H1 (cell line): Measurements from ENCODE around the gene SLC6A2. TPM values are rescaled to one million over a fixed set of nuclear protein-coding genes. Genes with fewer than 3 reads are reported as not detected.

ENCODE experiments used
- CTCF ChIA-PET: fragments of 300-600 bp; sonication (Branson Sonifier 250); formaldehyde crosslinking; loops from one replicate; lab custom pipeline; 2021; ENCODE audit not compliant: partially characterized antibody; lab: Charles Lee
- POLR2A ChIA-PET: fragments of 300-600 bp; sonication (Branson Sonifier 250); formaldehyde crosslinking; loops from one replicate; lab custom pipeline; 2021; ENCODE audit warnings: inconsistent platforms; ENCODE audit not compliant: partially characterized antibody; lab: Charles Lee
- DNase-seq, 2 experiments: peaks; one replicate each; pipeline versions ENCODE4 v3.0.0 to v3.0.0-alpha.2; 2010 to 2022; ENCODE audit warnings: low spot score in 2 of 2, low read depth in 1 of 2, mixed read lengths in 1 of 2
- FAIRE-seq: peaks from 2 replicates; lab custom pipeline; 2011; peaks lifted over from hg19 to GRCh38; lab: Jason Lieb, UNC
- H2AFZ ChIP-seq: 2 replicates; pipeline ENCODE4 v1.8.1; 2012; ENCODE audit warnings: low read length, inconsistent platforms
- H2AK5ac ChIP-seq: 2 replicates; pipeline ENCODE4 v1.6.1; 2013; ENCODE audit warnings: low read depth, low read length
- H2BK120ac ChIP-seq: replicated peaks from 2 replicates; pipeline ENCODE3; 2013; ENCODE audit warnings: low read depth, low read length, inconsistent platforms
- H2BK12ac ChIP-seq: 2 replicates; pipeline ENCODE4 v1.6.1; 2013; ENCODE audit warnings: low read depth, low read length
- H2BK15ac ChIP-seq: 2 replicates; pipeline ENCODE4 v1.6.1; 2013; ENCODE audit warnings: low read length
- H2BK20ac ChIP-seq: 2 replicates; pipeline ENCODE4 v1.6.1; 2013; ENCODE audit warnings: low read length
- H2BK5ac ChIP-seq: 2 replicates; pipeline ENCODE4 v1.6.1; 2013; ENCODE audit warnings: low read depth, low read length
- H3K14ac ChIP-seq: 2 replicates; pipeline ENCODE4 v1.6.1; 2013; ENCODE audit warnings: inconsistent platforms; ENCODE audit not compliant: insufficient read length
- H3K18ac ChIP-seq: 2 replicates; pipeline ENCODE4 v1.6.1; 2013; ENCODE audit warnings: low read length; ENCODE audit errors: extremely low read depth
- H3K23ac ChIP-seq: 2 replicates; pipeline ENCODE4 v1.6.1; 2013; ENCODE audit warnings: inconsistent platforms; ENCODE audit not compliant: insufficient read length
- H3K23me2 ChIP-seq: 2 replicates; pipeline ENCODE4 v1.6.1; 2013; ENCODE audit warnings: low read depth, low read length
- H3K27ac ChIP-seq: 2 replicates; pipeline ENCODE4 v1.6.1; 2011; ENCODE audit warnings: low read depth, low read length, inconsistent platforms
- H3K27me3 ChIP-seq, 4 experiments: replicated peaks in 1 of 4; 1 replicate in 1 of 4; 2 replicates in 3 of 4; pipeline versions ENCODE4 v1.6.1 to v1.8.1; 2011 to 2013; ENCODE audit warnings: low read length in 3 of 4, mild to moderate bottlenecking in 3 of 4, inconsistent platforms in 2 of 4, mixed read lengths in 2 of 4, moderate library complexity in 1 of 4; ENCODE audit not compliant: control insufficient read depth in 3 of 4, insufficient read depth in 3 of 4; ENCODE audit errors: extremely low read depth in 1 of 4
- H3K36me3 ChIP-seq, 4 experiments: 2 replicates each; pipeline versions ENCODE4 v1.6.1 to v1.8.1; 2011 to 2013; ENCODE audit warnings: mild to moderate bottlenecking in 4 of 4, low read length in 3 of 4, moderate library complexity in 2 of 4, control low read depth in 1 of 4, inconsistent platforms in 1 of 4; ENCODE audit not compliant: insufficient read depth in 4 of 4, control insufficient read depth in 2 of 4
- H3K4ac ChIP-seq: replicated peaks from 2 replicates; pipeline ENCODE3; 2013; ENCODE audit warnings: low read length, low read depth, mixed read lengths, inconsistent platforms; ENCODE audit not compliant: insufficient read length
- H3K4me1 ChIP-seq, 4 experiments: replicated peaks in 1 of 4; 1 replicate in 1 of 4; 2 replicates in 3 of 4; pipeline versions ENCODE4 v1.6.1 to v1.8.1; 2011 to 2013; ENCODE audit warnings: low read length in 3 of 4, inconsistent platforms in 2 of 4, mixed read lengths in 1 of 4; ENCODE audit not compliant: insufficient read depth in 4 of 4, control insufficient read depth in 3 of 4
- H3K4me2 ChIP-seq, 2 experiments: 2 replicates each; pipeline versions ENCODE4 v1.6.1 to v1.8.1; 2011 to 2013; ENCODE audit warnings: low read depth in 2 of 2, low read length in 2 of 2, control low read depth in 1 of 2, inconsistent platforms in 1 of 2, mild to moderate bottlenecking in 1 of 2; ENCODE audit not compliant: insufficient read depth in 1 of 2
- H3K4me3 ChIP-seq, 4 experiments: fragments of 200-600, 300-600 bp in 1 of 4; sonication (generic), shearing (Covaris generic), sonication (Bioruptor Twin) in 1 of 4; 2 replicates each; pipeline versions ENCODE4 v1.5.1 to v1.8.1; 2011 to 2016; ENCODE audit warnings: low read length in 4 of 4, low read depth in 3 of 4, control low read depth in 2 of 4, inconsistent platforms in 2 of 4, mild to moderate bottlenecking in 2 of 4, mixed read lengths in 1 of 4, moderate library complexity in 1 of 4; ENCODE audit not compliant: insufficient read depth in 2 of 4; ENCODE audit errors: extremely low read depth in 1 of 4
- H3K56ac ChIP-seq: replicated peaks from 2 replicates; pipeline ENCODE3; 2013; ENCODE audit warnings: low read depth, mild to moderate bottlenecking, mixed read lengths, low read length, inconsistent platforms; ENCODE audit not compliant: insufficient read length
- H3K79me1 ChIP-seq: 2 replicates; pipeline ENCODE4 v1.6.1; 2013; ENCODE audit warnings: low read depth, low read length, control low read depth
- H3K79me2 ChIP-seq, 2 experiments: 2 replicates each; pipeline versions ENCODE4 v1.6.1 to v1.8.1; 2012 to 2013; ENCODE audit warnings: low read length in 2 of 2, mild to moderate bottlenecking in 2 of 2, inconsistent platforms in 1 of 2; ENCODE audit not compliant: insufficient read depth in 2 of 2, control insufficient read depth in 1 of 2
- H3K9ac ChIP-seq, 4 experiments: replicated peaks in 1 of 4; 1 replicate in 1 of 4; 2 replicates in 3 of 4; pipeline versions ENCODE4 v1.6.1 to v1.8.1; 2011 to 2013; ENCODE audit warnings: low read depth in 3 of 4, low read length in 3 of 4, control low read depth in 2 of 4, mild to moderate bottlenecking in 2 of 4, moderate library complexity in 2 of 4, inconsistent platforms in 1 of 4; ENCODE audit errors: extremely low read depth in 1 of 4
- H3K9me3 ChIP-seq, 2 experiments: 2 replicates each; pipeline versions ENCODE4 v1.6.1 to v1.8.1; 2012 to 2013; ENCODE audit warnings: mild to moderate bottlenecking in 2 of 2, moderate library complexity in 2 of 2, control low read depth in 1 of 2, inconsistent platforms in 1 of 2, low read depth in 1 of 2, low read length in 1 of 2, mixed read lengths in 1 of 2; ENCODE audit not compliant: insufficient read depth in 2 of 2
- H4K20me1 ChIP-seq, 2 experiments: replicated peaks in 1 of 2; 2 replicates each; pipeline versions ENCODE3 to v1.8.1; 2011 to 2013; ENCODE audit warnings: inconsistent platforms in 2 of 2, low read length in 2 of 2, mild to moderate bottlenecking in 1 of 2; ENCODE audit not compliant: insufficient read depth in 2 of 2, control insufficient read depth in 1 of 2
- H4K5ac ChIP-seq: 2 replicates; pipeline ENCODE4 v1.6.1; 2013; ENCODE audit warnings: low read length, low read depth, mixed read lengths, inconsistent platforms; ENCODE audit not compliant: insufficient read length
- H4K8ac ChIP-seq: 2 replicates; pipeline ENCODE4 v1.8.0; 2013; ENCODE audit warnings: mild to moderate bottlenecking, moderate library complexity, low read length, inconsistent platforms; ENCODE audit not compliant: insufficient read depth; ENCODE audit errors: extremely low read depth
- H4K91ac ChIP-seq: replicated peaks from 2 replicates; pipeline ENCODE3; 2013; ENCODE audit warnings: low read length, mixed read lengths, inconsistent platforms; ENCODE audit not compliant: insufficient read length
- RBBP5 ChIP-seq: IDR thresholded peaks from 2 replicates; pipeline ENCODE4 v1.7.1; 2012; ENCODE audit warnings: low read depth, mild to moderate bottlenecking, inconsistent platforms, low read length, moderate library complexity, borderline replicate concordance
- WGBS, 2 experiments: shearing (Covaris generic) in 1 of 2; methylation state at CpG; one replicate each; pipeline versions ENCODE4 v1.1.6 to v1.1.7; 2013 to 2015; ENCODE audit warnings: low lambda C conversion rate in 2 of 2, mixed read lengths in 2 of 2, inconsistent platforms in 1 of 2, low coverage in 1 of 2, missing lambda C conversion rate in 1 of 2; ENCODE audit not compliant: insufficient replicate concordance in 2 of 2, insufficient coverage in 1 of 2, insufficient read length in 1 of 2; ENCODE audit errors: extremely low coverage in 1 of 2, missing lambda C conversion rate in 1 of 2; 5-methylcytosine and 5-hydroxymethylcytosine counted together
- polyA plus RNA-seq, 7 experiments: library from polyadenylated mRNA; depleted of rRNA in 3 of 7; stranded (reverse) in 5 of 7; unstranded in 2 of 7; fragments of >200 nt in 5 of 7; fragments of 200-250 nt in 2 of 7; gene quantifications; 1 replicate in 5 of 7; 2 replicates in 1 of 7; 4 replicates in 1 of 7; pipeline versions ENCODE4 v1.2.1 to v1.2.3, GENCODE V29; 2011 to 2013; ENCODE audit warnings: missing spikeins in 2 of 7, mixed read lengths in 2 of 7
- total RNA-seq: library from RNA; stranded (reverse); fragmentation: NEBNext Ultra II Directional; extraction: Animal tissue kit (Norgen Biotek cat#: 25700); gene quantifications from 2 replicates; pipeline ENCODE4 v1.2.1, GENCODE V29; 2021

SLC6A2 gene
- total and polyA plus RNA-seq, 2 of the 8 experiments (the other 6 are each of a cell fraction or from before 2014, with no cell fraction given), result 0.35 TPM; not detected in 1

- Histone ChIP-seq H3K27ac (no peak overlapping the region), H3K36me3 (no peaks in the 10 kb centered on the region), H2AFZ (no peak overlapping the region), H2BK15ac (no peak overlapping the region), H3K4me1 (no peaks in the 10 kb centered on the region), H4K20me1 (no peaks in the 10 kb centered on the region), H2AK5ac (no peak overlapping the region), H3K27me3 (peaks cover 0 to 12% (median 2%) of the 10 kb centered on the region in 4 experiments; a peak in 4 of 7 replicates), H2BK120ac (no peak overlapping the region), H3K4me2 (no peak overlapping the region), H3K14ac (no peak overlapping the region), H3K23ac (no peak overlapping the region), H4K91ac (no peak overlapping the region), H3K9me3 (no peaks in the 10 kb centered on the region), H3K9ac (no peak overlapping the region), H3K4ac (no peak overlapping the region), H3K79me1 (no peaks in the 10 kb centered on the region), H2BK20ac (no peak overlapping the region), H3K4me3 (no peak overlapping the region), H3K18ac (no peak overlapping the region), H3K23me2 (0 out of 2 replicates have a peak, but pooled peaks cover 3% of the 10 kb centered on the region), H2BK12ac (no peak overlapping the region), H2BK5ac (no peak overlapping the region), H4K5ac (no peak overlapping the region), H4K8ac (no peak overlapping the region), H3K56ac (no peak overlapping the region), H3K79me2 (no peaks in the 10 kb centered on the region)
- DNase-seq (peak in 1 of 2 experiments; percentile 8), FAIRE-seq (no peak)
- POLR2A ChIA-PET, result no interaction called here
- 83% methylated on average over 4 of the region's 4 CpGs; no CpG with 5 or more reads in 1 of the 2 experiments for WGBS, 2 experiments
- CTCF ChIA-PET, result interaction anchor here (0.7 to 1.5 kb wide), 5 partner anchors 12 to 59 kb away, joined by 3 to 7 read pairs (median 4); no protein-coding TSS in a partner anchor
- no peak for TF ChIP-seq RBBP5
Measured at GRCh38 chr16:55645986-55646385, 9.8 kb upstream of the SLC6A2 start.
